ENCODE results near the gene CLIC1.
A peak's percentile ranks its signal among the peaks of the same experiment; 100 is the strongest.

The CLIC1 gene

GRCh38 chr6:31701666-31702404, 34.5 kb downstream of the CLIC1 start:
- DNase-seq (ENCODE audit: low spot score) = peak; percentile 54

GRCh38 chr6:31700740-31701401, 35.5 kb downstream of the CLIC1 start:
- no peak for DNase-seq (ENCODE audit: low spot score)

GRCh38 chr6:31697555-31697954, 38.8 kb downstream of the CLIC1 start:
- no peak for DNase-seq (ENCODE audit: low spot score)

GRCh38 chr6:31693535-31693934, 42.8 kb downstream of the CLIC1 start:
- DNase-seq (ENCODE audit: low spot score) = no peak

- no peak for DNase-seq (ENCODE audit: low spot score)
Measured at GRCh38 chr6:31692886-31693285, 43.4 kb downstream of the CLIC1 start.

- no peak for DNase-seq (ENCODE audit: low spot score)
Measured at GRCh38 chr6:31692353-31692752, 44.0 kb downstream of the CLIC1 start.

GRCh38 chr6:31691564-31692108, 44.7 kb downstream of the CLIC1 start:
- no peak for DNase-seq (ENCODE audit: low spot score)

- DNase-seq (ENCODE audit: low spot score) = no peak
Measured at GRCh38 chr6:31691078-31691463, 45.3 kb downstream of the CLIC1 start.

- DNase-seq (ENCODE audit: low spot score) = no peak
Measured at GRCh38 chr6:31690231-31691077, 45.9 kb downstream of the CLIC1 start.

- DNase-seq (ENCODE audit: low spot score) = no peak
Measured at GRCh38 chr6:31689249-31690110, 46.9 kb downstream of the CLIC1 start.

GRCh38 chr6:31687860-31688693, 48.3 kb downstream of the CLIC1 start:
- no peak for DNase-seq (ENCODE audit: low spot score)

- no peak for DNase-seq (ENCODE audit: low spot score)
Measured at GRCh38 chr6:31687321-31687720, 49.0 kb downstream of the CLIC1 start.

- no peak for DNase-seq (ENCODE audit: low spot score)
Measured at GRCh38 chr6:31686483-31686882, 49.8 kb downstream of the CLIC1 start.

- DNase-seq (ENCODE audit: low spot score) = no peak
Measured at GRCh38 chr6:31683591-31683990, 52.7 kb downstream of the CLIC1 start.

- DNase-seq (ENCODE audit: low spot score) = peak; percentile 57
Measured at GRCh38 chr6:31681135-31681671, 55.1 kb downstream of the CLIC1 start.

Data from AG08396 (cell line).